Putamen (tissue), 1 donor: Measurements from ENCODE around the gene SRD5A2.
"Not testable (repeated sequence)": the region's sequence is repeated elsewhere in the genome, so short reads cannot be mapped to it uniquely, and the experiment has no call there.

ENCODE experiments used
- DNase-seq: peaks from one replicate; pipeline ENCODE4 v3.0.0-alpha.2; 2016; ENCODE audit warnings: low spot score

The SRD5A2 gene

GRCh38 chr2:31533036-31533435 is 47.7 kb downstream of the SRD5A2 start:
- no peak for DNase-seq

- DNase-seq = no peak
These were observed 49.6 kb downstream of the SRD5A2 start for GRCh38 chr2:31531101-31531500.

- DNase-seq = no peak
These were observed 51.5 kb downstream of the SRD5A2 start for GRCh38 chr2:31529256-31529655.

GRCh38 chr2:31528823-31529222 is 51.9 kb downstream of the SRD5A2 start:
- DNase-seq = no peak

- no peak for DNase-seq
These were observed 53.6 kb downstream of the SRD5A2 start for GRCh38 chr2:31526946-31527732.

- DNase-seq = no peak
These were observed 54.9 kb downstream of the SRD5A2 start for GRCh38 chr2:31525876-31526275.

GRCh38 chr2:31524592-31524991 is 56.1 kb downstream of the SRD5A2 start:
- DNase-seq = no peak

- peak; percentile 1 for DNase-seq
These were observed 56.8 kb downstream of the SRD5A2 start for GRCh38 chr2:31523871-31524492.

GRCh38 chr2:31522786-31523185 is 58.0 kb downstream of the SRD5A2 start:
- no peak for DNase-seq

- no peak for DNase-seq
These were observed 63.1 kb downstream of the SRD5A2 start for GRCh38 chr2:31517442-31518203.

GRCh38 chr2:31515586-31515985 is 65.2 kb downstream of the SRD5A2 start:
- no peak for DNase-seq

- DNase-seq = no peak
These were observed 67.2 kb downstream of the SRD5A2 start for GRCh38 chr2:31513553-31513952.

- DNase-seq = no peak
These were observed 69.4 kb downstream of the SRD5A2 start for GRCh38 chr2:31511376-31511775.

- no peak for DNase-seq
These were observed 75.6 kb downstream of the SRD5A2 start for GRCh38 chr2:31505111-31505510.

GRCh38 chr2:31504311-31504710 is 76.4 kb downstream of the SRD5A2 start:
- no peak for DNase-seq

- not testable (repeated sequence) for DNase-seq
These were observed 84.3 kb downstream of the SRD5A2 start for GRCh38 chr2:31496451-31496874.

GRCh38 chr2:31489339-31489738 is 91.4 kb downstream of the SRD5A2 start:
- not testable (repeated sequence) for DNase-seq

GRCh38 chr2:31483246-31483645 is 97.5 kb downstream of the SRD5A2 start:
- DNase-seq = no peak

GRCh38 chr2:31476511-31477180 is 104.1 kb downstream of the SRD5A2 start:
- DNase-seq = no peak

GRCh38 chr2:31475692-31476091 is 105.0 kb downstream of the SRD5A2 start:
- no peak for DNase-seq

- no peak for DNase-seq
These were observed 106.4 kb downstream of the SRD5A2 start for GRCh38 chr2:31474296-31474695.
